Lower leg skin (tissue), 4 donors: ENCODE results near the gene ASIC4. TPM values are rescaled to one million over a fixed set of nuclear protein-coding genes. Genes with fewer than 3 reads are reported as not detected.

Source experiments
- DNase-seq, 2 donors: peaks; one replicate each; pipeline ENCODE4 v3.0.0-alpha.2; 2019; ENCODE audit warnings: low spot score in 2 of 2
- H3K4me3 ChIP-seq: fragments of 200-600 bp; sonication (generic); 2 replicates; pipeline ENCODE4 v1.5.1; 2017; ENCODE audit warnings: mild to moderate bottlenecking, low read depth; ENCODE audit not compliant: poor library complexity, severe bottlenecking
- CTCF ChIP-seq, 3 donors: fragments of 450-650 bp; IDR thresholded peaks; one replicate each; pipeline ENCODE4 v1.5.1; 2016; ENCODE audit warnings: antibody characterized with exemption in 3 of 3, mild to moderate bottlenecking in 3 of 3, moderate library complexity in 2 of 3
- POLR2A ChIP-seq, 2 donors: fragments of 450-650 bp; IDR thresholded peaks; one replicate each; pipeline ENCODE4 v1.6.1; 2016 to 2017; ENCODE audit warnings: antibody characterized with exemption in 2 of 2, mild to moderate bottlenecking in 1 of 2, moderate library complexity in 1 of 2
- WGBS, 2 donors: methylation state at CpG; one replicate each; pipeline ENCODE4 v1.1.5; 2018; 5-methylcytosine and 5-hydroxymethylcytosine counted together
- intact Hi-C: fragments of 100-400 bp; cut with DNase I; formaldehyde crosslinking; loops from one replicate; pipeline ENCODE4 v1.15.0; 2023; ENCODE audit warnings: low total_unique reads
- total RNA-seq, 4 donors: library from RNA; depleted of rRNA; stranded (reverse); fragments of >200 nt; gene quantifications; one replicate each; pipeline ENCODE4 v1.1.0, GENCODE V29; 2016

Gene ASIC4
- total RNA-seq, 4 donors from 2014 or later = 0.26 TPM; not detected in 3

- intact Hi-C loops = loop anchor here (10.0 kb wide), 1 partner anchor 75 kb away; no protein-coding TSS in a partner anchor
- 88 to 89% methylated on average over 20 of the region's 20 CpGs for whole genome bisulfite sequencing, 2 donors
- TF ChIP-seq POLR2A (IDR thresholded peaks at IDR 0.05) (no peak), CTCF (IDR thresholded peaks at IDR 0.05) (no peak)
- H3K4me3 ChIP-seq = no peak overlapping the region
- no peak for DNase-seq
Observed at GRCh38 chr2:219559156-219559915, 45.1 kb downstream of the ASIC4 start.

- intact Hi-C loops = no loop called here
- WGBS, 2 donors = 34 to 44% methylated on average over 5 to 8 of the region's 8 CpGs
- DNase-seq = no peak
Observed at GRCh38 chr2:219560037-219560892, 46.0 kb downstream of the ASIC4 start.

GRCh38 chr2:219560893-219561178, 46.6 kb downstream of the ASIC4 start:
- TF ChIP-seq CTCF (IDR thresholded peaks at IDR 0.05) (no peak), POLR2A (IDR thresholded peaks at IDR 0.05) (no peak)
- intact Hi-C loops = no loop called here
- 91 to 92% methylated on average over 3 of the region's 3 CpGs for WGBS, 2 donors
- no peak overlapping the region for H3K4me3 ChIP-seq
- no peak for DNase-seq

More at GRCh38 chr2:219560037-219560892, 46.0 kb downstream of the ASIC4 start:
- H3K4me3 ChIP-seq = no peak overlapping the region
- TF ChIP-seq CTCF (IDR thresholded peaks at IDR 0.05) (no peak), POLR2A (IDR thresholded peaks at IDR 0.05) (no peak)

- intact Hi-C loops = no loop called here
- 79% methylated on average over 23 to 24 of the region's 24 CpGs for WGBS, 2 donors
- no peak overlapping the region for H3K4me3 ChIP-seq
- no peak for TF ChIP-seq POLR2A (IDR thresholded peaks at IDR 0.05)
- no peak for TF ChIP-seq CTCF (IDR thresholded peaks at IDR 0.05)
- no peak for DNase-seq
Observed at GRCh38 chr2:219561179-219562048, 47.1 kb downstream of the ASIC4 start.
